ENCODE measurements around the gene VPS35. TPM values are rescaled to one million over a fixed set of nuclear protein-coding genes. Genes with fewer than 3 reads are reported as not detected.
"Not testable (repeated sequence)": the region's sequence is repeated elsewhere in the genome, so short reads cannot be mapped to it uniquely, and the experiment has no call there.

VPS35 gene
- total and polyA plus RNA-seq, 3 experiments from 2014 or later: 69.2 to 89.8 (median 89.0) TPM

DNA sequence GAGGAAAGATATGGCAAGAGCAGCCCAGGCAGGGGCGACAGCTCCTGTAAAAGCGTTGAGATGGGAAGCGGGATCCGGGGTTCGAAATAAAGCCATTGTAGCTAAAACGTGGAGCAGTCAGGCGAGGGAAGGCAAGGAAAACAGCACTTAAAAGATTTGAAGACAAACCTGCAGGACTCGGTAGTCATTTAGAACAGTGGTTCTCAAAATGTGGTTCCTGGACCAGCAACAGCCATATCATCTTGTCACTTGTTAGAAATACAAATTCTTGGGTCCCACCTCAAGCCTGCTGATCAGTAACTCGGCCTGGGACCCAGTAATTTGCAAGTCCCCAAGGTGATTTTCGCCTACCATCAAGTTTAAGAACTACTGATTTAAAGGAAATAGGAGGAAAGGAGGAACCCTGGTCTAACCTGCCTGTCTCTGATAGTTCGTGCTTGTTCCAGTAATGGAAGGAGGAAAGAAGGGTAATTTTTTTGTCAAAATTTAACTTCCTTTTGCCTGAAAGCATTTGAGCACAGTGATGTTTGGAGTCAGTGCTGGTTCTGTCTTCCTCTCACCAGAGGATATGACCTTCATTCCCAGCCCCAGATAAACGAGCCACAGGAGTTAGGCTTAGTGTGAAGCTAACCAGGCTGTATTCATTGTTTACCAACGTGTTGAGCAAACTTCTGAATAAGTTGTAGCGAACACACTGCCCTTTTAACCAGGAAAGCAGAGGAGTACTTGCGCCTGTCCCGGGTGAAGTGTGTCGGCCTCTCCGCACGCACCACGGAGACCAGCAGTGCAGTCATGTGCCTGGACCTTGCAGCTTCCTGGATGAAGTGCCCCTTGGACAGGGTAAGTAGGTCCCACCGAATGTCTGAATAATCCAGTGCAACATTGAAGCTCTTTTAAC, 1.6 kb upstream of the VPS35 start:
- peaks cover 0 to 6% (median 0%) of the 10 kb centered on the region in 3 donors for H3K36me3 Mint-ChIP-seq
- POLR2A ChIA-PET: no interaction called here
- H3K36me3 ChIP-seq (ENCODE audit: insufficient read depth, low read length): no peaks in the 10 kb centered on the region
- CTCF ChIA-PET: interaction anchor here (0.8 to 1.9 kb wide), 2 partner anchors 15 to 16 kb away, joined by 3 to 6 read pairs; no protein-coding TSS in a partner anchor
- no peaks in the 10 kb centered on the region for H3K9me3 Mint-ChIP-seq
- no peak for DNase-seq
- peak overlapping the region in 1 of 8 donors; percentile 63 for H3K27ac Mint-ChIP-seq
- H3K4me3 ChIP-seq (ENCODE audit: low read length): peak overlapping the region; percentile 99
- no peaks in the 10 kb centered on the region for H3K9me3 ChIP-seq (ENCODE audit: low read length)
- H3K4me3 Mint-ChIP-seq: peak overlapping the region in 2 of 7 donors; percentile 33 to 36
- H3K27me3 ChIP-seq (ENCODE audit: insufficient read depth, low read length, poor library complexity, severe bottlenecking): no peaks in the 10 kb centered on the region
- H3K27ac ChIP-seq (ENCODE audit: low read depth, low read length): peak overlapping the region; percentile 98
- H3K27me3 Mint-ChIP-seq: no peaks in the 10 kb centered on the region
- H3K4me1 Mint-ChIP-seq: peaks cover 26 to 29% (median 28%) of the 10 kb centered on the region in 3 donors
- H3K4me1 ChIP-seq (ENCODE audit: insufficient read depth, low read length): peaks cover 41% of the 10 kb centered on the region

DNA sequence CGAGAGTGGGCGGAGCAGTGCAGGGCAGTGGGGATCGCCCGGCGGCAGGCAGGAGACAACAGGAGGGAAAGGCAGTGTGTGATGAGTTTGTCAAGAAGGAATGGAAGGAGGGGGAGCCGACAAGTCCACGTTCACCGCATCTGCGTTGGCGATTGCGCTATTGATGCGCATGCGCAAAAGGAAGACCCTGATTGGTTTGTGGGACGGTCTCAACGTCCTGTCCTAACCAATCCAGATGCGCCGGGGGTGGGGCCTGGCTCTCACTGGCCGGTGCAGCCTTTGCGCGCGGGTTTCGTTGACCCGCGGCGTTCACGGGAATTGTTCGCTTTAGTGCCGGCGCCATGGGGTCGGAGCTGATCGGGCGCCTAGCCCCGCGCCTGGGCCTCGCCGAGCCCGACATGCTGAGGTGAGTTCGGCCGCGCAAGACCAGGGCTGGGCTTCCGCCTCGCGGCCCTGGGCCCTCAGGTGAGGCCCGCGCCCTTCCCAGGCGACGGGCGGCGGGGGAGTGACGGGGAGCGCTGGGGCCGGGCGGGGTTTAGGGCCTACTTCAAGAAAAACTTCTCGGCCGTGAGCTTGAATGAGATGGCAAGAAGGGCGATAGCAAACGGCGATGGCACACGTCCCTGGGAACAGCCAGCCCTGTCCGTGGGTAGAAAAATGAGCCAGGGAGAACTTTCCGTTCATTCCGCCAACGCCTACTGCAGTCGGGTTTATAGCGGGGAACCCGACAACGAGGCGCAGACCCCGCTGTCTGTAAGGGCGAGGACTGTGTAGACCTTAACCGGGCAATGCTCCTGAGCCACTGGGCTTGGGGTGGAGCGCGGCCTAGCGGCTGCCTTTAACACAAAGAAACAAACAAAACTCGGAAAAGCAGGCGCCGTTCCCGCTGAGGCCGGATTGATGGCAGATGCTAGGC, 645 bp upstream of the VPS35 start, which contains the start of gene ORC6:
TSS of gene ORC6 (plus strand) at position 295 of the 916 bp plus-strand sequence. CDS start at position 342, 47 bp downstream.
- CTCF ChIA-PET: interaction anchor here (0.8 to 1.9 kb wide), 2 partner anchors 14 to 16 kb away, joined by 3 to 6 read pairs; no protein-coding TSS in a partner anchor
- H3K27me3 Mint-ChIP-seq: no peaks in the 10 kb centered on the region
- DNase-seq: peak; percentile 97 to 98 (median 97)
- peaks cover 34 to 38% (median 35%) of the 10 kb centered on the region in 3 donors for H3K4me1 Mint-ChIP-seq
- no peaks in the 10 kb centered on the region for H3K36me3 ChIP-seq (ENCODE audit: insufficient read depth, low read length)
- POLR2A ChIA-PET: no interaction called here
- H3K27ac ChIP-seq (ENCODE audit: low read depth, low read length): peak within 1 kb of the TSS; percentile 98
- H3K27ac Mint-ChIP-seq: no peak within 1 kb of the TSS
- H3K4me3 ChIP-seq (ENCODE audit: low read length): peak within 1 kb of the TSS; percentile 99
- no peak within 1 kb of the TSS for H3K4me3 Mint-ChIP-seq
- peaks cover 0 to 6% (median 0%) of the 10 kb centered on the region in 3 donors for H3K36me3 Mint-ChIP-seq
- no peaks in the 10 kb centered on the region for H3K9me3 Mint-ChIP-seq
- H3K27me3 ChIP-seq (ENCODE audit: insufficient read depth, low read length, poor library complexity, severe bottlenecking): no peaks in the 10 kb centered on the region
- no peaks in the 10 kb centered on the region for H3K9me3 ChIP-seq (ENCODE audit: low read length)
- peaks cover 44% of the 10 kb centered on the region for H3K4me1 ChIP-seq (ENCODE audit: insufficient read depth, low read length)

DNA sequence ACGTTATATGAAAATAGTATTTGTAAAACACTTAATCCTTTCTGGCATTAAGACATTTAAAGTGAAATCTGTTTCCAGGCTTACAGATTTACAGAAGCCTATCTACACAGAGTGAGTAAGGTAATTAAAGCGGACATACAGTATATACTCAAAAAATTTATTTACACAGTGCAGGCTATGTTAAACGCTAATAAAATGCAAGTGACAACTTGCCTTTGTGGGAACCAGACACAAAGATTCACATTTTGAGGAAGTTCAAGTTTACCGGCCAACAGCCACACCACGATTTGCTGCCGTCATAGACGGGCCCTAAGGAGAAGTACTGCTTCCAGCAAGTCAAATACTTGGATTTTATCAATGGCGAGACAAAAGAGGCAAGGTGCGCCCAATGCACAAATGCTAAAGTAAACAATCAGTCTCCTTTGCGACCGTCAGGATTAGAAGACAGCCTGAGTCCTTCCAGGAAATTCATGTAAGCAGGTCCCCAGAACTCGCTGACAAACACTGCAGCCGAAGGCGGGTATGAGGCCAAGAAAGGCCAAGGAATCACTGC, 801 bp downstream of the VPS35 start:
- ChIA-PET POLR2A (no interaction called here), CTCF (no interaction called here)
- no peaks in the 10 kb centered on the region for H3K27me3 Mint-ChIP-seq
- no peak overlapping the region for H3K4me3 Mint-ChIP-seq
- DNase-seq: no peak
- Histone ChIP-seq H3K9me3 (ENCODE audit: low read length) (no peaks in the 10 kb centered on the region), H3K27me3 (ENCODE audit: insufficient read depth, low read length, poor library complexity, severe bottlenecking) (no peaks in the 10 kb centered on the region), H3K36me3 (ENCODE audit: insufficient read depth, low read length) (no peaks in the 10 kb centered on the region), H3K27ac (ENCODE audit: low read depth, low read length) (peak overlapping the region; percentile 98), H3K4me3 (ENCODE audit: low read length) (peak overlapping the region; percentile 99), H3K4me1 (ENCODE audit: insufficient read depth, low read length) (peaks cover 52% of the 10 kb centered on the region)
- H3K9me3 Mint-ChIP-seq: no peaks in the 10 kb centered on the region
- H3K4me1 Mint-ChIP-seq: peaks cover 41 to 53% (median 49%) of the 10 kb centered on the region in 3 donors
- H3K27ac Mint-ChIP-seq: no peak overlapping the region
- peaks cover 0 to 8% (median 0%) of the 10 kb centered on the region in 3 donors for H3K36me3 Mint-ChIP-seq

DNA sequence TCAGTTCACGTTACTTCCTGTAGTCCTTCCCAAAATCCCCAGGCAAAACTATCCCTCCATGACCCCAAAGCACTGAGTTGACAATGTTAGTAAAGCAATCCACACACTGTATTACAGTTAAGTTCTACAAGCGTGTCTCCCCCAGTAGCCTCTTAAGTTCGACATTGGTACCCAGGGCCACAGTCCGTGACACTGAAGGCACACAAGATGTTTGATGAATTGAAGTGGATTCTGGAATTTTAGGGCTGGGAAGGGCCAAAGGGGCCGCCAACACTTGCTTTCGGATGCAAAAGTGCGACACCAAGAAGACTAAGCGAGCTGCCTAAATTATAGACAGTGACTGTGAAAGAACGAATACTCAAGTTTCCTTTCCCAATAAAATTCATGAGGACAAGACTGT, 1.5 kb downstream of the VPS35 start:
- ChIA-PET POLR2A (no interaction called here), CTCF (no interaction called here)
- H3K4me1 Mint-ChIP-seq: peaks cover 43 to 57% (median 53%) of the 10 kb centered on the region in 3 donors
- no peaks in the 10 kb centered on the region for H3K9me3 ChIP-seq (ENCODE audit: low read length)
- H3K27ac ChIP-seq (ENCODE audit: low read depth, low read length): no peak overlapping the region
- H3K4me1 ChIP-seq (ENCODE audit: insufficient read depth, low read length): peaks cover 52% of the 10 kb centered on the region
- peak overlapping the region; percentile 99 for H3K4me3 ChIP-seq (ENCODE audit: low read length)
- no peaks in the 10 kb centered on the region for H3K27me3 Mint-ChIP-seq
- no peak overlapping the region for H3K4me3 Mint-ChIP-seq
- H3K27me3 ChIP-seq (ENCODE audit: insufficient read depth, low read length, poor library complexity, severe bottlenecking): no peaks in the 10 kb centered on the region
- H3K36me3 ChIP-seq (ENCODE audit: insufficient read depth, low read length): no peaks in the 10 kb centered on the region
- peaks cover 0 to 12% (median 0%) of the 10 kb centered on the region in 3 donors for H3K36me3 Mint-ChIP-seq
- H3K27ac Mint-ChIP-seq: peak overlapping the region in 4 of 8 donors; percentile 7 to 80 (median 18)
- no peak for DNase-seq
- no peaks in the 10 kb centered on the region for H3K9me3 Mint-ChIP-seq

DNA sequence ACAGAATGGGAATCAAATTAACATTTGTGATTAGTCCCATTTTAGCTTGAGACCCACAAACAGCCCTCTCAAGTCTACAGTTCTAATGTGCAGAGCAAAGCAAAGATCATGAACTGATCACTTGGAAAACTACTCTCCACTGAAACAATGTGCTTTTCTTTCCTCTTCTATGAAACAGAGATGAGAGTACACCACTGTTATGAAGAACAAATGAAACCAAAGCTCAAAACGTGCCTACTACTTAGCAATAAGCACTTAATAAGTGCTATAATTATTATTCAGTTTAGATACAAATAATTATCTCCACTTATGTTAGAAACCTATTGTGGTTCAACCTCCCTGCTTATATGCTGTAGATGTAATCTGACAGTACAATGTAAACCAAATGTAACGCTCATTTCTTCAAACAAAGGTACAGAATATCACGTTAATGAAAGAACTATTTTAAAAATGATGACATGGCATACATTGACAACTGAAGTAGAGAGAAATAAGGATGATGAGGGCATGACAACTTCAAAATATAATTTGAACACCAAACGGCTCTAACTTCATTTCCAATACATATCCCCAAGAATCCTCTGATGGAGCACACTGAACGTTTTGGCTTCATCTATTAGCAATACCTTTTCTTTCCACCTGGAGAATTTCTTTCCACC, 2.0 kb downstream of the VPS35 start:
- Histone ChIP-seq H3K27me3 (ENCODE audit: insufficient read depth, low read length, poor library complexity, severe bottlenecking) (no peaks in the 10 kb centered on the region), H3K4me1 (ENCODE audit: insufficient read depth, low read length) (peaks cover 52% of the 10 kb centered on the region), H3K27ac (ENCODE audit: low read depth, low read length) (no peak overlapping the region), H3K4me3 (ENCODE audit: low read length) (no peak overlapping the region), H3K9me3 (ENCODE audit: low read length) (no peaks in the 10 kb centered on the region), H3K36me3 (ENCODE audit: insufficient read depth, low read length) (no peaks in the 10 kb centered on the region)
- Mint-ChIP-seq H3K4me3 (peak overlapping the region in 3 of 7 donors; percentile 9 to 41 (median 11)), H3K27ac (peak overlapping the region in 3 of 8 donors; percentile 7 to 80 (median 27)), H3K9me3 (no peaks in the 10 kb centered on the region), H3K27me3 (no peaks in the 10 kb centered on the region), H3K4me1 (peaks cover 45 to 63% (median 58%) of the 10 kb centered on the region in 3 donors), H3K36me3 (peaks cover 0 to 17% (median 0%) of the 10 kb centered on the region in 3 donors)
- ChIA-PET POLR2A (no interaction called here), CTCF (no interaction called here)
- DNase-seq: no peak

DNA sequence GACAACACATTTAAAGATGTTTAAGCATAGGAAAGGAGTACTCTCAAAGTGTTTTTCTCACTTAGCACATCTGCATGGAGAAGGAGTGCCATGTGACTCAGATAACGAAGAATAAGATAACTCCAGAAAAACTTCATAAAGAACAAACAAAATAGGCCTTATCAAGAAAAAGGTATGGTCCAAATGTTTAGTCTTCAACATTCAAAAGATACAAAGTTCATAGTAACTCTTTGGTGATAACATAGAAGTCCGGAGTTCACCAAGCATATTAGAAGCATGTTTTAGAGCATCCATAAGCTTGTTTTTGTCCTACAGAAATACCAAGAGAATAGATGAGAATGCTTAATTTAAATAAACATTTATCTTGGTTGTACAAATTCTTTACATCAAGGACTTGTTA, 7.1 kb downstream of the VPS35 start:
- H3K27me3 ChIP-seq (ENCODE audit: insufficient read depth, low read length, poor library complexity, severe bottlenecking): not testable (repeated sequence)
- H3K4me1 ChIP-seq (ENCODE audit: insufficient read depth, low read length): peaks cover 25% of the 10 kb centered on the region
- CTCF ChIA-PET: interaction anchor here (0.6 kb wide), 1 partner anchor 165 kb away, joined by 3 read pairs; no protein-coding TSS in a partner anchor

DNA sequence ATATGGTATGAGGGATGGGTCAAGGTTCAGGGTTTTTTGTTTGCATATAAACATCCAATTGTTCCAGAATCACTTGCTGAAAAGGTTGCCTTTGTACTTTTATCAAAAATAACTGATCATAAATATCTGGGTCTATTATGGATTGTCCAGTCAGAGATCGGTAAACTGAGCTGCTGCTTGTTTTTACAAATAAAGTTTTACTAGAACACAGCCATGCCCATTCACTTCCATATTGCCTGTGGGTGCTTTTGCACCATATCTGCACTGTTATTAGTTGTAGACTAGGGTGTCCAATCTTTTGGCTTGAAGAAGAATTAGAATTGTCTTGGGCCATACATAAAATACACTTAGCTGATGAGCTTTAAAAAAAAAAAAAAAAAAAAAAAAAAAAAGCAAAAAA, 11.0 kb downstream of the VPS35 start:
- H3K27ac ChIP-seq (ENCODE audit: low read depth, low read length); H3K9me3 ChIP-seq (ENCODE audit: low read length); H3K27me3 ChIP-seq (ENCODE audit: insufficient read depth, low read length, poor library complexity, severe bottlenecking); H3K9me3 Mint-ChIP-seq; DNase-seq; H3K4me3 ChIP-seq (ENCODE audit: low read length); H3K27me3 Mint-ChIP-seq; H3K4me3 Mint-ChIP-seq; H3K4me1 Mint-ChIP-seq; POLR2A ChIA-PET; H3K4me1 ChIP-seq (ENCODE audit: insufficient read depth, low read length): not testable (repeated sequence)
- CTCF ChIA-PET: interaction anchor here (1.8 kb wide), 1 partner anchor 232 kb away, joined by 5 read pairs; no protein-coding TSS in a partner anchor
- Mint-ChIP-seq H3K27ac (peak overlapping the region in 2 of 8 donors; percentile 14 to 32), H3K36me3 (peaks cover 4 to 86% (median 17%) of the 10 kb centered on the region in 3 donors)
- H3K36me3 ChIP-seq (ENCODE audit: insufficient read depth, low read length): peaks cover 26% of the 10 kb centered on the region

More for the DNA sequence above, 7.1 kb downstream of the VPS35 start:
- DNase-seq; H3K27me3 Mint-ChIP-seq; POLR2A ChIA-PET; H3K9me3 ChIP-seq (ENCODE audit: low read length); H3K9me3 Mint-ChIP-seq; H3K4me3 ChIP-seq (ENCODE audit: low read length); H3K4me3 Mint-ChIP-seq; H3K27ac ChIP-seq (ENCODE audit: low read depth, low read length): not testable (repeated sequence)
- H3K36me3 ChIP-seq (ENCODE audit: insufficient read depth, low read length): peaks cover 18% of the 10 kb centered on the region
- H3K36me3 Mint-ChIP-seq: peaks cover 0 to 55% (median 13%) of the 10 kb centered on the region in 3 donors
- peaks cover 29 to 47% (median 43%) of the 10 kb centered on the region in 3 donors for H3K4me1 Mint-ChIP-seq
- H3K27ac Mint-ChIP-seq: peak overlapping the region in 1 of 8 donors; percentile 43

All from CD8-positive, alpha-beta memory T cell (primary cell).